Stimulated activated CD8-positive, alpha-beta memory T cell treated with anti-CD3 and anti-CD28 coated beads, Interleukin-7, amount 100 ng/mL, for 1 hour (primary cell): Measurements from ENCODE around the gene C2CD4A.

ENCODE experiments used
- DNase-seq, 2 donors: peaks; one replicate each; pipeline ENCODE4 v3.0.0-alpha.2; 2020; ENCODE audit warnings: low read depth in 2 of 2

The C2CD4A gene

DNA sequence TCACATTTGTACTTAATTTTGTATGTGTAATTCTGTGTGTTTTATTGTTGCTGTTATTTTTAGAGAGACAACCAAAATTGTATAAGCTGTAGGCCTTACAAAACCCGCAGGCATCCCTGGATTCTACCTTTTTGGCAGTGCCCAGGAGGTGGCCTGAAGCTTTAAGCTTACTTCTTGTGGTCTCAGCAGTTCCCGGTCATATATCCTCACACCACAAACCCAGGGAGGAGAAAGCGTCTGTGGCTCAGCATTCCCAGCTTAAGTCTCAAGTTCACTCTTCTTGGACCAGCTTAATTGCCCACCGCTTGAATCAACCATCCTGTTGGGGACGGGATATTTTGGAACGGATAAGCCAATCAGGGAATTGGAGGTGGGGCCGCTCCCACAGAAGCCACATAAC is 36.7 kb downstream of the C2CD4A start:
- no peak for DNase-seq

DNA sequence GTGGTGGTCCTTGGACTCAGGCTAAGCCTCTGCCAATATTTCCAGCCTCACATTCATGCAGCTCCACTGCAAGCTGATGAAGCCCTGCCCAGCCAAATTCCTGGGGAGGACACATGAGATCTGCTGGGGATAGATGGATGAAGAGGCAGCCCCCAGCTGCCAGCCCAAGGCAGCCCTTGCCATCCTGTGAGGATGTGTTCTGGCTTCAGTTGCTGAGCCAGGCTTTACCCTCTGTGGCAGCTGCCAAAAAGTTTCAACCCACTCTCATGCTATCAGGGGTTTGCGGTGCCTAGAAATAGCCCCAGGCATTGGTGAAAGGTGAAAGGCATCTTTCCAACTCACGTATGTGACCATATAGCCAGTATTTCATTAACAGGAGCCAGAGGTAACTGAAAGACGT is 37.6 kb downstream of the C2CD4A start:
- DNase-seq, result no peak

DNA sequence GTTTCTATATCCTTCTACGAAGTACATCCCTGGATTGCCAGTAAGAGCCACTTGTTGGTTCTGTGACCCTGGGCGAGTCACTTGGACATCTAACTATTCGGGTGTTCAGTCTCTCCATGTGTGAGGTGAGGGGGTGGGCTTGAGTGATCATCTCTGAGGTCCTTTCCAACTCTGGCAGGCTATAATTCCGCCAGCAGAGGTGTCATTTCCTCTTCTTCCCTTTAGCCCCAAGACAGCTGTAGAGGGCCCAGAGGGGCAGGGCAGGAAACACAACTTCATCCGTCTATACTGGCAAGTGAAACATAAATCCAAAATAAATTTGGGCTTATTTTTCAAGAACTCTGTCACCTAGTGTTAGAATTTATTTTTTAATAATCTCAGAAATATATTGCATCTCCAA is 38.1 kb downstream of the C2CD4A start:
- DNase-seq, result no peak

DNA sequence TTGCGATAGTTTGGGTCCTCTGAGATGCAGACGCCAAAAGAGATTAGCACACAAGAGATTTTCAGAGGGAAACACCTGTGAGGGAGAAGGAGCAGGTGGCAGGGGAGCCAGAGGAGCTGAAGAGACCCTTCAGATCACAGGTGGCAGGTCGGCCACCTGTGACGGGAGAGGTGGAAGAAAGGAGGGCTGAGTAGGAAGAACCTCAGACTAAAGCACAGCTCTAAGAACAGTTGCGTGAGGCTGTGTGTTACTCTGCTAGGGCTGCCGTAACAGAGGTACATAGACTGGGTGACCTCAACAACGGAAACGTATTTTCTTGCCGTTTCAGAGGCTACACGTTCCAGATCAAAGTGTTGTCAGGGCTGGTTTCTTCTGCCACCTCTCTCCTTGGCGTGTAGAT is 38.5 kb downstream of the C2CD4A start:
- DNase-seq, result no peak

DNA sequence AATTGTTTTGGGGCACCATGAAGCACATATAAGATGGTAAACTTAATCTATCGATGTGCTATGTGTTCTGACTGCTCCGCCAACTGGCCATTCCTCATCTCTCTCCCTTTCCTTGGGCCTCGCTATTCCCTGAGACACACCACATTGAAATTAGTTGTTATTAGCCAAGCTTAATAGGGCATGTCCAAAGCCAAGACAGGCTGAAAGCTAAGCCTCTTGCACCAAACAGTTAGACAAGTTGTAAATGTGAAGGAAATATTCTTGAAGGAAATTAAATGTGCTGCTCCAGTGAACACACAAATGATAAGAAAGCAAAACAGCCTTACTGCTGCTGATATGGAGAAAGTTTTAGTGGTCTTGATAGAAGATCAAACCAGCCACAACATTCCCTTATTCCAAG is 39.3 kb downstream of the C2CD4A start:
- no peak for DNase-seq

DNA sequence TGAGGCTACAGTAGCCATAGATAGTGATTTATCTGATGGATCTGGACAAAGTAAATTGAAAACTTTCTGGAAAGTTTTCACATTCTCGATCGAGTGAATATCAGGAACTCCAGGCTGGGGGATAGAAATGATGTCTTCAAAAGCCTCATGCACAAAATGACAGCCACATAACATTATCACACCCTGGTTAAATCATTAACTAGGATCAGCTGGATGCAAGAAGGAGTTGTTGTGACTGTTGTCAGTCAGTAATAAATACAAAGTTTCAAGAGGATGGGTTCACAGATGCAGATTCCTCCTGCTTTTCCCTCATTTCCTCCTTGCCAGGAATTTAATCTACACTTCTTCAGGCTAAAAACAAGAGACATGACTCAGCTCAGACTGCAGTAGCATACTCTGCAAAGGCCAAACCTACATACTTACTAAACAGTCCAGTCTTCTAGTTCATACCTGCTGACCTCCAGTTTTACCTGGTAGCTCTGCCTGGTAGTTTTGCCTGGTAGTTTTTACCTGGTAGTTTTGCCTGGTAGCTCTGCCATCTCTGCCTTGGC is 40.9 kb downstream of the C2CD4A start:
- DNase-seq, result no peak

DNA sequence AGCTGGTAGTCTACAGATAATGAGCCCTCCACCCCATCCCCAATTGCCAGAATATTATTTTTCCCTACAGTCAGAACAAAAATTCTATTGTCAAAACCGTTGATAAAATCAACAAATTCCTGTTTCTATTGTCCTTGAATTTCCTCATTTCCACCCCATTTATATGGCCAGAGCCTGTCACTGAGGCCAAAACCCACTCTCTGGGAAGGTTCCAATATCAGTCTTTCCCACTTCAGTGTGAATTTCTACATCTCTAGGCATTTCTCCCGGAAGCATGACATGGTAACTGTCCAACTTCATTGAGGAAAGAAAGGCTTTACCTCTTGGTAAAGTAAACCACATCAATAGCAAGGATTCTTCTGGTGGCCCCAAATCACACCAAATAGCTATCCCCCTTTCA is 41.6 kb downstream of the C2CD4A start:
- DNase-seq, result no peak

DNA sequence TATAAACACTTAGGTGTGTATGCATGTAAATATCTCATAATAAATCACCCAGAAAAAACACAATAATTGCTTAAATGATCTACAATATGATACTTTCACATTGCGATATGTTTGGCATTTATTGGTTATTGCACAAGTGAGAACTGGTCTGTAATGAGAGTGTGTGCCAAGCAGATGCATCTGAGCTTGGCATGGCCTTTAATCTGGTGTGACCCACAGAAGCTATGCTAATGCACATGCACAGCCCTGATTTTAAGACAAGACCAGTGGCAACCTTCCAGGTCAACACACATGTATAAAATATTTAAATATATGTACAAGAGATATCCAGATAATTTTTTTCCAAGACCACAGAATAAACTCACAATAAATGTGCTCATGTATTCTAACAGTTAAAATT is 42.7 kb downstream of the C2CD4A start:
- DNase-seq, result no peak

DNA sequence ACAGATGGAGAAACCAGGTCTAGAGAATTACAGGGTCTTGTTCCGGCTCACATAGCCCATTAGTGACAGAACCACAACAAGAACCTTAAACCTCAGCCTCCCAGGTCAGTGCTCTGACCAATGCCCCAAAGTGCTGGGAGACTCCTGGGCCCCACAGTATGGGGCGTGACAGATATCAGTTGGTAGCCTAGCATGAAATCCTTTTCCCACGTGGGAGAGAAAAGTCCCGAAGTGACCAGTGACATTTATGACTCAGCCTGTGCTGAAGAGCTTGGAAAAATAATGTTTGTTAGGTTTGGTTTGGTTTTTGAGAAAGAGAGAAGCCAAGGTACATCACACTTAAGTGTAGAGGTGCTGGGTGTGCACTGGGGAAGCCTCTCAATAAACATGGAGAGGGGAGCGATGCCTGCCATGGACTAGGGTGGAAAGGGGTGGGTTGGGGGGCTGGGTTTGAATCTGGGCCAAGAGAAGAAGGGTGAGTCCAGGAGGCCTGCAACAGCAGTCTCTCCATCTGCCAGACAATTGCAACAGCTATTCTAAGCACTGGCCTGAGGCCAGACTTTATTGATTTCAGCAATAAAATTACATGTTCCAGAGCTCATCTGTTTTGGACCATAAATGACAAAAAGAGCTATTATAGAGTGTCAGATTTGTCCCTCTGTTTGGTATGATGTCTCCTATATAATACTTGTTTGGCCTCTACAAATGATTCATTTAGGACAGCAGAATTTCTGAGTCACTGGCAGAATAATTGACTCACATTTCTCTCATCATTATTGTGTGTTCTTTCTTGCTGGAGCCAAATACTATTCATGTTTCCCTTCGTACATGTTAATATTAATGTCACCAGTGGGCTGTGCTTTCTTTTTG is 43.4 kb downstream of the C2CD4A start:
- DNase-seq, result no peak

DNA sequence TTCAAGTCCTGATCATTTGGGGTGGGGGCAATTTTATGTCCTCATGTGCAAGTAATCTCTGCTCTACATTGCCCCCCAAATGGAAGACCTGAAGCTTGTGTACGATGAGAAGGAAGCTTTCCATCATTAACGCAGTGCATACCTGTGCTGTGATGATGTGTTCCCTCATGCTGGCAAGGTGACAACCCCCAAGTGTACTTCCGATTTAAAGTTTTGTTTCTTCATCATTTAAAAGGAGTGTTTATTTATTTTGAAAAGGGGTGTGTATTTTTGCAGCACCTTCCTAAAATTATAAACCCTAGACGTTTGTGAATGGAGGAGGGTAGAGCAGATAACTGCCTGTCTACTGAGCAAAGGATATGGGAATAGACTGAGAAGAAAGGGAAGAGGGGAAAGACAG is 45.3 kb downstream of the C2CD4A start:
- DNase-seq, result no peak

DNA sequence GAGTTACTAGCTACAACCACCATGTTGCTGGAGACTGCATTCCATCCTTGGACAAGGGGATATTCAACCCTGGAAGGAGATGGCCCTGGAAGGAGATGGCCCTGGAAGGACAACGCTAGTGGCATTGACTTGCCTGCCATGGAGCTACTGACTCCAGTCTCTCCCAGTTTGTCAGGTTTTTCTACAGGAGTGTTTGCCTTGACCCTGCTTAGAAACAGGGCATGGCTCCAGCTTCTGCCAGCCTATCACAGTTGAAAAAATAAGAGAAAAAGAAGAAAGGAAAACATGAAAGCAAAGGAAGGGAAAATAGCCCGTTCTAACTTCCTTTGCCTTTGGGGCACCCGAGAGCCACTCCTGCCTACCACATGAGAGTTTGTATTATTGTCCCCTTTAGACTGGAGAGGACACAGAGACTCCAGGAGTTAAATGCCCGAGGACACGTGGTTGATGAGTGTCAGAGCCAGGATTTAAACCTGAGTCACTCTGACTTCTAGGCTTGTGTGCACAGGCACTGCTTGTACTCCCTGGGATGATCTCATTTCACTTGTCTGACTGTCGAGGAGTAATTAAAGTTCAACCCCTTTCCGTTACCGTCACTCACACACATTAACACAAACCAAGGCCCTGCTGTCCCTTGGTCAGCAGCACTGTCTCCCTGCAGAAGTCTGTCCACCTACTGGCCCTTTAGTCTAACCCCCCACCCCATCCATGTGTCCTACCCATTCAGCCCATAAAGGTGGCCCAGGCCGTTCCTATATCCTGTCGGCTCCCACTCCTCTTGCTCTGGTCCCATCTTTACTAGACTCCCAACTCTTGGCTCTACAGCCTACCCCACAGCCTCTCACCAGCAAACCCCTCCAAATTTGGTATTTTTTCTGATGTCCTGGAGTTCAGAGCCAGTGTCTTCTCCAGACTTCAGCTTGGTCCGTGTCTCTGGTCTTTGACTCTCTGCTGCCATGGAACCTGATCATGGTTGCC is 46.1 kb downstream of the C2CD4A start:
- DNase-seq, result no peak

DNA sequence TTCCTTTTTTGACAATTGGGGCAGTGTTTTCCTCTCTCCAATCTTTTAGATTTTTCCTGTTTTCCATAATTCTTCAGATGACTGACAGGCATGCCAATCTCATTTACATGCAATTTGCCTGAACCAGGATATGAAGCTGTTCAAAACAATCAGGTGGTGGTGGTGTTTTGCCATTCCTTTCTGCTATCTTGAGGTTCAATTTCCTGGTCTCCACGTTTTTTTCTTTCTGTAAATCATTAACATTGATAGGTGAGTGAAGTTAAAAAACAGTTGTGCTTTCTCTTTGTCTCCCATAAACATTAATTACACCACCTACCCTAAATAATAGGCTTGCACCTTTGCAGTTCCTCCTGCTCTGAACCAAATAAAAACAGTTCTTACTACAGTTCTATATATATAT is 49.1 kb downstream of the C2CD4A start:
- DNase-seq, result no peak

DNA sequence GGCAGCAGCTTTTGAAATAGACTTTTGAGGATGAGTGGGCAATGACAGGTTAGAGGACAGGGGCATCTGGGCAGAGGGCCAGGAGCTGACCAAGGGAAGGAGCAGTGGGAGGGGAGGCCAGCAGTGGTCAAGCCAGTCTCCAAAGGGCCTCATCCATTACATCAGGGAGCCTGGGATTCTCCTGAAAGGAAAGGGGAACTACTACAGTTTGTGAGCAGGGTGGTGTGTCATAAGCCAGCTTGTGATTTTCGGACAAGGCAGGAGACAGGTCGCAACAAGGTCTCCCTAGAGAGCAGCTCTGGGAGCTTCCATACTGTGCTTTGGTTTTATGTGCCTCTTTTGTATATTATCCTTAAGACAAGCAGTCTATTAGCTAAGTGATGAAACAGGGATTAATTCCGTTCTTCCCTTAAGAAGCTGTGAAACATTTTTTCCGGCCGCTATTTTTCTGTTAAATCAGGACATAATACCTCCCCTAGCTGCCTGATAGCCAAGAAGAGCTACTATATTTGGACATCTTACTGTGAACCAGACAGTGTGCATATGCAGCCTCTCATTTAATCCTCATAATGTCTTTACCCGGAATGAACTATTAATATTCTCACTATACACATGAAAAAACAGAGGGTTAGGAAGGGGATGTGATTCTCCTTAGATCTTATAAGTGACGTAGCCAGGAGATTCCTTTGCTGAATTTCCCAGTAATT is 51.9 kb downstream of the C2CD4A start:
- no peak for DNase-seq

DNA sequence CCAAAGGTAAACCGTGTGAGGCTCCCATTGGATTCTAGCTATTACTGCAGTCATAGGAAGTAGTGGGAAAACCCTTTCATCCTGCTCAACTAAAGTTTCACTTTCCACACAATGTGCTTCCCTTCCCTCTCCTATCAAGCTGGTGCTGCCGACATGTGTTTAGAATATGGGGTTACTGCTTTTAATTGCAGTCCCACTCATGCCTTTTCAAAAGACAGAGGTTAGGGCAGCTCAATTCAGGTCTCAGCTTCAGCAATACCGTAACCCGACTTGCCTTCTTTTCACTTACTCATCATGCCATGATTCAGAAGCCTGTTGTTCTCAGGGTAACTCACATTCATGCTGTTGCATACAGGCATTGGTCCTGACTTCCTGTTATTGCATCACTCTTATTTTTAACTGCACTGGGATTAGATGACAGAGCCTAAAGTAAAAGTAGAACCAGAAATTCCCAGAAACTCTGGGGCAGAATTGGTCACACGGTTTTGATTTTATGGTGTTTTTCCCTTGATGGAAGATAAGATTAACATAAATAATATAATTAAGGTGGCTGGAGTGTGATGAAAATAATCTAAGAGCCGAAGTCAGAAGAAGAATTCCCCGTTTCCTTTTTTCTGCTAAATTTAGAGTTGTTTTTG is 52.6 kb downstream of the C2CD4A start:
- DNase-seq, result no peak

DNA sequence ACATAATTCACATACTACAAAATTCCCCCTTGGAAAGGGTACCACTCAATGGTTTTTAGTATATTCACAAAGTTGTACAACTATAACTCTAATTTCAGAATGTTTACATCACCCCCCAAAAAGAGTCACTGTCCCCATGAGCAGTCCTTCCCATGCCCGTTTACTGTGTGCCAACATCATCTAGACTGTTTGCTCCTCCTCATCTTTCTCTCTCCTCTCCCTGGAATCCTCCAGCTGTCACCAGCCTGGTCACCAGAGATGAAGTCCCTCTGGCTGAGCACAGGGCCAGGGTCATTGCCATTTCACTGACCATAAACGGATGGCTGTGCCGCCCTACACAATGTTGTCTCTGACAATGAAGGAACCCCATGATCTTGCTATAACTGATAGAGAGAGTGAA is 53.1 kb downstream of the C2CD4A start:
- DNase-seq, result no peak
